Neural cell (in vitro differentiated cells): Measurements from ENCODE around the gene EFCC1. TPM values are rescaled to one million over a fixed set of nuclear protein-coding genes. Genes with fewer than 3 reads are reported as not detected.

Source experiments
- H2AFZ ChIP-seq: fragments of 200-600, 300-800 bp; sonication (generic), shearing (Covaris generic); 2 replicates; pipeline ENCODE4 v1.6.0; 2014; ENCODE audit warnings: low read depth, mild to moderate bottlenecking, antibody characterized with exemption, low read length, moderate library complexity
- H3F3A ChIP-seq: fragments of 200-600 bp; shearing (Covaris generic); 2 replicates; pipeline ENCODE4 v1.6.1; 2016; ENCODE audit warnings: mild to moderate bottlenecking, moderate library complexity, mixed read lengths, antibody characterized with exemption, low read length; ENCODE audit not compliant: insufficient read depth, poor library complexity, severe bottlenecking
- H3K27ac ChIP-seq: fragments of 200-600, 300-800 bp; sonication (generic), shearing (Covaris generic); 2 replicates; pipeline ENCODE4 v1.5.1; 2014; ENCODE audit warnings: mild to moderate bottlenecking, low read length, moderate library complexity
- H3K27me3 ChIP-seq: fragments of 300-800, 200-600 bp; sonication (generic), shearing (Covaris generic); 2 replicates; pipeline ENCODE4 v1.6.0; 2014; ENCODE audit warnings: mild to moderate bottlenecking, low read depth, low read length, moderate library complexity; ENCODE audit not compliant: insufficient read depth
- H3K36me3 ChIP-seq: fragments of 300-800, 200-600 bp; sonication (generic), shearing (Covaris generic); 2 replicates; pipeline ENCODE4 v1.5.1; 2014; ENCODE audit warnings: mild to moderate bottlenecking, antibody characterized with exemption, low read length, moderate library complexity; ENCODE audit not compliant: insufficient read depth
- H3K4me2 ChIP-seq: fragments of 300-800, 200-600 bp; sonication (generic), shearing (Covaris generic); 2 replicates; pipeline ENCODE4 v1.6.0; 2014; ENCODE audit warnings: mild to moderate bottlenecking, low read length
- H3K4me3 ChIP-seq: fragments of 300-800, 200-600 bp; sonication (generic), shearing (Covaris generic); 2 replicates; pipeline ENCODE4 v1.5.1; 2014; ENCODE audit warnings: mild to moderate bottlenecking, low read length, moderate library complexity
- H3K79me2 ChIP-seq: fragments of 200-600 bp; shearing (Covaris generic); replicated peaks from 2 replicates; pipeline ENCODE4 v1.6.0; 2014; ENCODE audit warnings: mild to moderate bottlenecking, low read length, moderate library complexity; ENCODE audit not compliant: insufficient read depth
- H3K9ac ChIP-seq: fragments of 300-800, 200-600 bp; sonication (generic), shearing (Covaris generic); 2 replicates; pipeline ENCODE4 v1.6.1; 2016; ENCODE audit warnings: mild to moderate bottlenecking, low read length, mixed read lengths
- H3K9me2 ChIP-seq: fragments of 200-600 bp; shearing (Covaris generic); 2 replicates; pipeline ENCODE4 v1.6.1; 2016; ENCODE audit warnings: mild to moderate bottlenecking, low read length, mixed read lengths; ENCODE audit not compliant: insufficient read depth
- H3K9me3 ChIP-seq: fragments of 200-600, 300-800 bp; sonication (generic), shearing (Covaris generic); 2 replicates; pipeline ENCODE4 v1.6.1; 2016; ENCODE audit warnings: mild to moderate bottlenecking, mixed run types, low read length, moderate library complexity, mixed read lengths
- H4K20me1 ChIP-seq: fragments of 200-600 bp; shearing (Covaris generic); 2 replicates; pipeline ENCODE4 v1.6.1; 2016; ENCODE audit warnings: mild to moderate bottlenecking, mixed run types; ENCODE audit not compliant: insufficient read depth
- CTCF ChIP-seq: fragments of 450-650 bp; IDR thresholded peaks from 2 replicates; pipeline ENCODE4 v1.5.1; 2014; ENCODE audit warnings: antibody characterized with exemption, mild to moderate bottlenecking, moderate library complexity; ENCODE audit not compliant: poor library complexity, severe bottlenecking
- EP300 ChIP-seq: fragments of 450-650 bp; conservative IDR thresholded peaks from 2 replicates; pipeline ENCODE4 v1.6.1; 2014; ENCODE audit warnings: antibody characterized with exemption, mild to moderate bottlenecking, moderate library complexity; ENCODE audit not compliant: poor library complexity, severe bottlenecking
- EZH2 ChIP-seq: fragments of 200-600, 300-800 bp; shearing (Covaris generic), sonication (generic); IDR thresholded peaks from 2 replicates; pipeline ENCODE4 v1.6.1; 2014; ENCODE audit warnings: antibody characterized with exemption, low read length, borderline replicate concordance, mild to moderate bottlenecking; ENCODE audit not compliant: insufficient read depth, poor library complexity, severe bottlenecking
- MXI1 ChIP-seq: fragments of 450-650 bp; conservative IDR thresholded peaks from 2 replicates; pipeline ENCODE4 v1.6.1; 2014; ENCODE audit warnings: antibody characterized with exemption, mild to moderate bottlenecking; ENCODE audit not compliant: poor library complexity, severe bottlenecking
- POLR2AphosphoS5 ChIP-seq: IDR thresholded peaks from 2 replicates; pipeline ENCODE4 v1.6.1; 2012
- RAD21 ChIP-seq: fragments of 450-650 bp; conservative IDR thresholded peaks from 2 replicates; pipeline ENCODE4 v1.6.1; 2014; ENCODE audit warnings: antibody characterized with exemption, mild to moderate bottlenecking, moderate library complexity
- REST ChIP-seq: IDR thresholded peaks from 2 replicates; pipeline ENCODE4 v1.6.1; 2012; ENCODE audit warnings: borderline replicate concordance
- SMC3 ChIP-seq: fragments of 450-650 bp; conservative IDR thresholded peaks from 2 replicates; pipeline ENCODE4 v1.6.1; 2014; ENCODE audit warnings: antibody characterized with exemption, mild to moderate bottlenecking, moderate library complexity; ENCODE audit not compliant: poor library complexity
- TAF1 ChIP-seq: IDR thresholded peaks from 2 replicates; pipeline ENCODE4 v1.6.1; 2012; ENCODE audit warnings: low read depth
- polyA plus RNA-seq: library from polyadenylated mRNA; depleted of rRNA; stranded (reverse); fragments of >200 nt; gene quantifications from 2 replicates; pipeline ENCODE4 v1.2.3, GENCODE V29; 2014

Gene EFCC1
- polyA plus RNA-seq, 1 donor from 2014 or later = not detected

GRCh38 chr3:128994173-128994512 is 7.0 kb upstream of the EFCC1 start:
- no peaks in the 10 kb centered on the region for H3K79me2 ChIP-seq
- peak overlapping the region; percentile 74 for H3K4me3 ChIP-seq
- H3K27me3 ChIP-seq = no peaks in the 10 kb centered on the region
- no peak overlapping the region for H3K27ac ChIP-seq
- H3K9ac ChIP-seq = peak overlapping the region; percentile 64
- TF ChIP-seq CTCF (no peak), TAF1 (no peak), REST (no peak), POLR2AphosphoS5 (no peak), EP300 (no peak), EZH2 (no peak), RAD21 (no peak), MXI1 (no peak), SMC3 (no peak)
- peak overlapping the region; percentile 51 for H2AFZ ChIP-seq
- H3K36me3 ChIP-seq = no peaks in the 10 kb centered on the region
- H3K9me3 ChIP-seq = no peaks in the 10 kb centered on the region
- no peaks in the 10 kb centered on the region for H3F3A ChIP-seq
- no peaks in the 10 kb centered on the region for H3K9me2 ChIP-seq
- H4K20me1 ChIP-seq = no peaks in the 10 kb centered on the region
- H3K4me2 ChIP-seq = peak overlapping the region; percentile 71

GRCh38 chr3:128994581-128995546 is 6.2 kb upstream of the EFCC1 start:
- TF ChIP-seq CTCF = no peak
- no peak for TF ChIP-seq POLR2AphosphoS5
- no peak for TF ChIP-seq EZH2
- TF ChIP-seq REST = no peak
- no peak for TF ChIP-seq MXI1
- no peak for TF ChIP-seq EP300
- no peak for TF ChIP-seq TAF1
- no peak for TF ChIP-seq RAD21
- TF ChIP-seq SMC3 = no peak
- H3K9me3 ChIP-seq = no peaks in the 10 kb centered on the region
- peak overlapping the region; percentile 71 for H3K4me2 ChIP-seq
- no peak overlapping the region for H3K27ac ChIP-seq
- no peaks in the 10 kb centered on the region for H3K9me2 ChIP-seq
- H2AFZ ChIP-seq = peak overlapping the region; percentile 51
- H3K79me2 ChIP-seq = no peaks in the 10 kb centered on the region
- peak overlapping the region; percentile 74 for H3K4me3 ChIP-seq
- H3K36me3 ChIP-seq = no peaks in the 10 kb centered on the region
- peaks cover under 1% of the 10 kb centered on the region for H3K27me3 ChIP-seq
- H3F3A ChIP-seq = no peaks in the 10 kb centered on the region
- peak overlapping the region; percentile 64 for H3K9ac ChIP-seq
- H4K20me1 ChIP-seq = no peaks in the 10 kb centered on the region
